RPMI8226 (cell line): Measurements from ENCODE around the gene CLEC12A.
A peak's percentile ranks its signal among the peaks of the same experiment; 100 is the strongest.
"Not testable (repeated sequence)": the region's sequence is repeated elsewhere in the genome, so short reads cannot be mapped to it uniquely, and the experiment has no call there.

Experiments
- DNase-seq: peaks from one replicate; pipeline ENCODE4 v3.0.0-alpha.2; 2015

Gene CLEC12A

GRCh38 chr12:9971181-9971580, at the start of gene CLEC12A:
Gene CLEC12A, plus strand, starts transcription at chr12:9971409. Its CDS starts 188 bp downstream, at chr12:9971597.
- DNase-seq: no peak

- no peak for DNase-seq
Measured at GRCh38 chr12:9922429-9922828, 48.8 kb upstream of the CLEC12A start.

GRCh38 chr12:9925705-9926393, 45.4 kb upstream of the CLEC12A start:
- peak; percentile 17 for DNase-seq

- DNase-seq: no peak
Measured at GRCh38 chr12:9926876-9927275, 44.3 kb upstream of the CLEC12A start.

GRCh38 chr12:9928607-9929006, 42.6 kb upstream of the CLEC12A start:
- peak; percentile 16 for DNase-seq

GRCh38 chr12:9931245-9931644, 40.0 kb upstream of the CLEC12A start:
- no peak for DNase-seq

- no peak for DNase-seq
Measured at GRCh38 chr12:9932270-9932669, 38.9 kb upstream of the CLEC12A start, which contains the start of gene CLEC2A. Gene CLEC2A, minus strand, starts transcription at chr12:9932370. Its CDS starts 41 bp downstream, at chr12:9932329.

- DNase-seq: no peak
Measured at GRCh38 chr12:9933958-9934357, 37.3 kb upstream of the CLEC12A start.

- DNase-seq: no peak
Measured at GRCh38 chr12:9935026-9935425, 36.2 kb upstream of the CLEC12A start.

- DNase-seq: no peak
Measured at GRCh38 chr12:9936591-9936990, 34.6 kb upstream of the CLEC12A start.

- peak; percentile 25 for DNase-seq
Measured at GRCh38 chr12:9940375-9940774, 30.8 kb upstream of the CLEC12A start.

- no peak for DNase-seq
Measured at GRCh38 chr12:9941838-9942237, 29.4 kb upstream of the CLEC12A start.

GRCh38 chr12:9943240-9943639, 28.0 kb upstream of the CLEC12A start:
- peak; percentile 53 for DNase-seq

GRCh38 chr12:9944391-9944790, 26.8 kb upstream of the CLEC12A start:
- DNase-seq: no peak

GRCh38 chr12:9947674-9948073, 23.5 kb upstream of the CLEC12A start:
- no peak for DNase-seq

GRCh38 chr12:9948606-9949296, 22.5 kb upstream of the CLEC12A start:
- DNase-seq: peak; percentile 34

GRCh38 chr12:9951026-9951675, 20.1 kb upstream of the CLEC12A start:
- DNase-seq: no peak

GRCh38 chr12:9952954-9953729, 18.1 kb upstream of the CLEC12A start:
- not testable (repeated sequence) for DNase-seq

- no peak for DNase-seq
Measured at GRCh38 chr12:9957834-9958233, 13.4 kb upstream of the CLEC12A start.

- no peak for DNase-seq
Measured at GRCh38 chr12:9960590-9960989, 10.6 kb upstream of the CLEC12A start.

GRCh38 chr12:9961106-9961505, 10.1 kb upstream of the CLEC12A start:
- no peak for DNase-seq

- DNase-seq: no peak
Measured at GRCh38 chr12:9961901-9962300, 9.3 kb upstream of the CLEC12A start.

- DNase-seq: no peak
Measured at GRCh38 chr12:9969673-9970072, 1.5 kb upstream of the CLEC12A start.
